Immature natural killer cell (primary cell): ENCODE measurements around the gene DBN1. TPM values are rescaled to one million over a fixed set of nuclear protein-coding genes. Genes with fewer than 3 reads are reported as not detected.

Experiments used
- DNase-seq, 3 donors: peaks; one replicate each; pipeline ENCODE4 v3.0.0; 2022; ENCODE audit warnings: mixed read lengths in 1 of 3
- H3K27ac Mint-ChIP-seq, 6 donors: one replicate each; pipeline ENCODE4 v1.8.0; 2020; ENCODE audit warnings: mixed read lengths in 6 of 6, mild to moderate bottlenecking in 5 of 6, inconsistent platforms in 4 of 6, moderate library complexity in 3 of 6
- H3K27me3 Mint-ChIP-seq, 3 donors: one replicate each; pipeline ENCODE4 v1.8.0; 2020 to 2021; ENCODE audit warnings: low read depth in 3 of 3, mild to moderate bottlenecking in 3 of 3, mixed read lengths in 3 of 3, moderate library complexity in 3 of 3, inconsistent platforms in 1 of 3
- H3K36me3 Mint-ChIP-seq, 3 donors: one replicate each; pipeline ENCODE4 v1.8.0; 2020; ENCODE audit warnings: mixed read lengths in 3 of 3, inconsistent platforms in 2 of 3, mild to moderate bottlenecking in 2 of 3
- H3K4me1 Mint-ChIP-seq, 2 donors: one replicate each; pipeline ENCODE4 v1.8.0; 2020; ENCODE audit warnings: inconsistent platforms in 2 of 2, mild to moderate bottlenecking in 2 of 2, mixed read lengths in 2 of 2, moderate library complexity in 1 of 2
- H3K4me3 Mint-ChIP-seq, 5 donors: one replicate each; pipeline ENCODE4 v1.8.0; 2020; ENCODE audit warnings: mild to moderate bottlenecking in 5 of 5, mixed read lengths in 5 of 5, inconsistent platforms in 3 of 5, moderate library complexity in 3 of 5
- H3K9me3 Mint-ChIP-seq, 6 donors: one replicate each; pipeline ENCODE4 v1.8.0; 2020; ENCODE audit warnings: mild to moderate bottlenecking in 6 of 6, mixed read lengths in 6 of 6, inconsistent platforms in 4 of 6, moderate library complexity in 3 of 6
- polyA plus RNA-seq, 3 donors: library from polyadenylated mRNA; unstranded; fragments of 300-500 nt; fragmentation: Illumina TruSeq; gene quantifications; one replicate each; pipeline ENCODE4 v1.2.3, GENCODE V29; 2021

Gene DBN1
- polyA plus RNA-seq, 3 donors from 2014 or later = 0.93 to 4.2 (median 2.8) TPM

DNA sequence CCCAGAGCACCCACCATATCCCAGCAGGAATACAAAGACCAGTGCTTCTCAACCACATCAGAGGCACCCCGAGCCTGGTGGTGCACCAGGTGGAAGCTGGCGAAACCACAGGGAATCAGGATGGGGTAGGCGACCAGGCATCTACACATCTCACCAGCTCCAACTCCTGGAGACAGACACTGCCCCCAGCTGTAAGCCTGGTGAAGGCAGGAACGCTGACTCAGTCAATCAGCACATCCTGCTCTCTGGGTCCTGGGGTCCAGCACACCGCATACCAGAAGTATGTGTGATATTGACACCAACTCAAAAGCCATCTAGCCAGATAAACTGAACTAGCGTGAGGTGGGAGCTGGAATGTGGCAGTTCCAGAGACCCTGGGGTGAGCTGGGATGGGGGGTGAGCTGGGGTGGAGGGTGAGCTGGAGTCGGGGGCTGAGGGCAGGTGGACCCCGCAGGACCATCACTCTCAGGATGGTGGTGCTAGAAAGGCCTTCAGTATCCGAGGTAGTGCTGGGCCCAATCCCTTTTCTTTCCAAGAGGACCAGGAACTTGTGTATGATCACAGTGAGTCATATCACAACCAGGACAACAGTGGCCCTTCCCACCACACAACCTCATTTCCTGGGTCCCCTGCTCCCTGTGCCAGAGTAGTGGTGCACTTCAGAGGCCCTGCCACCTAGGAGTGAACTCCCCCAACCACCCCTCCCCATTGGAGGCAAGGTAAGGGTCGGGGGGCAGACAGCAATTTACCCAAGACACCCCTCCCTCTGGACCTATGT, 2.5 kb downstream of the DBN1 start:
- H3K4me1 Mint-ChIP-seq = peaks cover 18 to 36% of the 10 kb centered on the region in 2 donors

DNA sequence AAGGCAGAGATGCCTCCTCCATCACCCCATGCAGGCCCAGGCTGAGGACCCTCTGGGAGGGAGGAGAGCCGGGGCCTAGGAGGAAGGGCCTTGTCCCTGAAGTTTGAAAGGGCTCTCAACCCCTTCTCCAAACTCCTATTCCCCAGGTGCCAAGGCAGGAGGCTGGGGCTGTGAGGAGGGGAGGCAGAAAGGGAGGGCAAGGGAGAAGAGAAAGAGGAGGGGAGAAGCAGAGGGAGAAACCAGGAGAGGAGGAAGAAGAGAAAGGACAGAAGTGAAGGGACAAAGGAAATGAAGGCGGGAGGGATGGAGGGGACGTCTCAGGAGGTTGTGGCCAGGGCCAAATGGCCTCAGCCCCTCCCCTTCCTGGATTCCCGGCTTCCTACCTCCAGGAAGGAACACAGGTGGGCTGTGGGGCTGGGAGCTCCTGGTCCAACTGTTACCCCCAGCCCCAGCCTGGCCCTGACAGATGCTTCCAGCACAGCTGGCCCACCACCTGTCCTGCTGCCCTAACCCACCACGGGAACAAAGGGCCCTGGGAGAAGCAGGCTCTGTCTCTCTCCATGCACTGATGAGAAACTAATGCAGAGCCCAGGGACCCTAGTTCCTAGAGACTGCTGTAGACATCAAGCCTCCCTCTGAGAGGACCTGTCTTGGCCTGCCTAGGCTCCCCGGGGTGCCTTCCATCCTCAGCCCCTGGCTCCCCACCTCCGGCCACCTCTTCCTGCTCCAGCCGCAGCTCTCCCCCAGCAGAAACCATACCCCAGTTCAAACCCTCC, 3.5 kb downstream of the DBN1 start:
- H3K9me3 Mint-ChIP-seq = no peaks in the 10 kb centered on the region
- peak overlapping the region in 2 of 5 donors; percentile 12 to 35 for H3K4me3 Mint-ChIP-seq
- H3K4me1 Mint-ChIP-seq = peaks cover 18 to 36% of the 10 kb centered on the region in 2 donors
- H3K27me3 Mint-ChIP-seq = peaks cover 2 to 5% (median 5%) of the 10 kb centered on the region in 3 donors
- H3K27ac Mint-ChIP-seq = no peak overlapping the region
- no peaks in the 10 kb centered on the region for H3K36me3 Mint-ChIP-seq
- no peak for DNase-seq

More for the DNA sequence above, 2.5 kb downstream of the DBN1 start:
- no peaks in the 10 kb centered on the region for H3K9me3 Mint-ChIP-seq
- no peak for DNase-seq
- peak overlapping the region in 3 of 5 donors; percentile 49 to 53 (median 50) for H3K4me3 Mint-ChIP-seq
- H3K27me3 Mint-ChIP-seq = peaks cover 2 to 6% (median 5%) of the 10 kb centered on the region in 3 donors
- no peaks in the 10 kb centered on the region for H3K36me3 Mint-ChIP-seq
- peak overlapping the region in 4 of 6 donors; percentile 28 to 84 (median 46) for H3K27ac Mint-ChIP-seq

DNA sequence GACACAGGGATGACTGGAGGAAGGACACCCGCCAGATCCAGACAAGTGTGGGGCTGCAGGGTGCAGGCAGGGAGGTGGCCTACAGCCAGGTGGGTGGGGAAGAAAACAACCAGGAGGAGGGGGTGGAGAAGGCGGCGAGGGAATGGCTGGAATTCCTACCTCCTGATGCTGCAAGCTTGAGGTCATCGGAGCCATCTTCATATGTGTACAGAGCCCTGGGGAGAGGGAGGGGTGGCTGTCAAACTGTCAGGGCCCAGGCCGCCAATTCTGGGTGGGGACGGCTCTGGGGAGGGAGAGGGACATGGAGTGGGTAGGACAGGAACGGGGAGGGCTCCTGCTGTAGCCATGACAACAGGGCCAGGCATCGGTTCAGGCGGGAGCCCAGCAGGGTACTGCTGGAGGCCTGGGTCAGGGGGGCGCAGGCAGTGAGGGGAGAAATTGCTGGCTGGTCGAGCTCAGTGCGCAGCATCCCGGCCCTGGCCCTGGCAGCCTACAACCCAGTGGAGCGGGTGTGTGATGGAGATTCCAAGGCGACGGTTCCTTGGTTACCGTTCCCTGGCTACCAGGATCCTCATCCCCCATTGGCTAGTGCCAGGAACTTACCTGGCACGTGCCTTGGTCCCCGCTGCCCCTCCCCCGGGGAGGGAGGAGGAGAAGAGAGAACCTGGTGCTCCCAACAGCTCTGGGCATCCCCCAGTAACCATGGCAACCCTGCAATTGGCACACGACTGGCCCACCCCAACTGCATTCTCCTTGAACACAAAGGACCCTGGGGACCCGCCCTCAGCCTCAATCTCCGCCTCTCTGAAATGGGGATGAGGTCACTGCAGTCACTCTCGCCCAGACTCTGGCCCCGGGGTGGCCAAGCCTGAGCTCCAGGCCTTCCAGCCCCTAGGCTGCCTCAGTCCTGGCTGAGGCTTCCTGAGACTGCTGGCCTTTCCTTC, 4.5 kb downstream of the DBN1 start:
- Mint-ChIP-seq H3K4me1 (peaks cover 13 to 29% of the 10 kb centered on the region in 2 donors), H3K27me3 (peaks cover 2 to 4% (median 2%) of the 10 kb centered on the region in 3 donors), H3K4me3 (no peak overlapping the region), H3K27ac (peak overlapping the region in 4 of 6 donors; percentile 43 to 74 (median 64)), H3K36me3 (no peaks in the 10 kb centered on the region), H3K9me3 (no peaks in the 10 kb centered on the region)
- DNase-seq = no peak

DNA sequence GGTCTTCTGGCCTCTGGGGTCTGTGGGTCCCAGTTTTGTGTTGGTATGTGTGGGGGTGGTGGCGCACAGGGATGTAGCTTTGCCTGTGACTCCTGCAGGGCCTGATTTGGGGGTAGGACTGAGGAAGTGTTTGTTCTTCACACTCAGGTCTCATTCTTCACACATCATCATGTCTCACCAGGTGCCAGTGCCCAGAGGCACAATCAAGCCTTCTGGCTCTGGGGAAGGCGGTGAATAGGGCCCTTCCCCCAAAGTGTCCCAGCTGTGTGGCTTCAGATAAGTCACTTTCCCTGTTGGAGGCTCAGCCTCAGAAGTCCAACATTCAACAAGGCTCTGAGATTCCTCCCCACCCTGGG, 5.1 kb downstream of the DBN1 start:
- peak overlapping the region in 3 of 6 donors; percentile 43 to 74 (median 73) for H3K27ac Mint-ChIP-seq
- H3K36me3 Mint-ChIP-seq = no peaks in the 10 kb centered on the region
- peaks cover 11 to 29% of the 10 kb centered on the region in 2 donors for H3K4me1 Mint-ChIP-seq
- H3K27me3 Mint-ChIP-seq = peaks cover 2 to 4% (median 2%) of the 10 kb centered on the region in 3 donors
- H3K4me3 Mint-ChIP-seq = peak overlapping the region in 1 of 5 donors; percentile 18
- no peak for DNase-seq
- H3K9me3 Mint-ChIP-seq = no peaks in the 10 kb centered on the region

DNA sequence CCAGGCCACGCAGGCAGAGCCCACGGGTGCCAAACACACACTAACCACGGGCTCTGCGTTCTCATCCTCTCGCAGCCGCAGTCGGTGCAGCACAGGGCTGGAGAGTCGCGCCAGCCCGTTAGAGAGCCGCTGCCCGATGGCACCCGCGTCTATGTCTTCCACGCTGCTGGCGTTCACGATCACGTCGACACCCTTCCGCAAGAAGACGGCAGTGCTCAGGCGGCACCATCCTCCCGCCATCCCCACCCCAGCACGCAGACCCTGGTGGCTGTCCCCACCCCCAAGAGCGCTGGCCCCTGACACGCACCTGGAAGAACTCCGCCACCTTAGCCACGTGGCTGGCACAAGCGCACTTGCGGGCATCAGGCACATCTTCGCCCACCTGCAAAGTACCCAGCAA, 6.0 kb downstream of the DBN1 start:
- Mint-ChIP-seq H3K9me3 (no peaks in the 10 kb centered on the region), H3K36me3 (no peaks in the 10 kb centered on the region), H3K27me3 (peaks cover 2 to 4% (median 2%) of the 10 kb centered on the region in 3 donors), H3K4me1 (peaks cover 11 to 27% of the 10 kb centered on the region in 2 donors), H3K4me3 (no peak overlapping the region), H3K27ac (no peak overlapping the region)
- no peak for DNase-seq

DNA sequence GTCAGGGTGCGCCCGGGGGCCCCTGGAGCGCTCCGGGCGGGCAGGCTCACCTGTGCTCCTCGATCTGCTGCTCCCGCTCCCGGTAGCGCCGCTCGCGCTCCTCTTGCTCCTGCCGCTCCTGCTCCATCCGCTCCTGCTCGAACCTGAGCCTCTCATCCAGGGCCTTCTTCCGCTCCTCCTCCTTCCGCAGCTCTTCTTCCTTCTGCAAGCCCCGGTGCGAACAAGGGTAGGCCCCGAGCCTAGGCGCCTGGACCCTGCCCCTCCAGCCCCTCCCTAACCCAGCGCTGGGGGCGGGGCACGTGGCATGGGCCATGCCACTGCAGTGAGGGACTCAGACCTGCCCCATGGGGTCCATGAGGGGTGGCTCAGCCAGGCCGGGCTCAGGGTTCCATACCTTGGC, 6.6 kb downstream of the DBN1 start:
- H3K4me1 Mint-ChIP-seq = peaks cover 11 to 24% of the 10 kb centered on the region in 2 donors
- H3K27me3 Mint-ChIP-seq = peaks cover 2 to 4% (median 2%) of the 10 kb centered on the region in 3 donors
- no peak for DNase-seq
- no peak overlapping the region for H3K4me3 Mint-ChIP-seq
- no peak overlapping the region for H3K27ac Mint-ChIP-seq
- H3K9me3 Mint-ChIP-seq = no peaks in the 10 kb centered on the region
- H3K36me3 Mint-ChIP-seq = no peaks in the 10 kb centered on the region

DNA sequence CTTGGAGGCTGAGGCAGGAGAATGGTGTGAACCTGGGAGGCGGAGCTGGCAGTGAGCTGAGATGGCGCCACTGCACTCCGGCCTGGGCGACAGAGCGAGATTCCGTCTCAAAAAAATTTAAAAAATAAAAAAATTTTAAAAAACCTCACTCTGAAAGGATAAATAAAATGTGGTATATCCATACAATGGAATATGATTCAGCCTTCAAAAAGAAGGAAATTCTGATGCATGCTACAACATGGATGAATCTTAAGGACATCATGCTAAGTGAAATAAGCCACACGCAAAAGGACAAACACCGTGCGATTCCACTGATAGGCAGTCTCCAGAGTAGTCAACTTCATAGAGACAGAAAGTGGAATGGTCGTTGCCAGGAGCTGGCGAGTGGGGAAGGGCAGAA, 8.4 kb downstream of the DBN1 start:
- Mint-ChIP-seq H3K27ac (no peak overlapping the region), H3K9me3 (no peaks in the 10 kb centered on the region), H3K4me3 (no peak overlapping the region), H3K4me1 (peaks cover 5 to 11% of the 10 kb centered on the region in 2 donors), H3K27me3 (peaks cover 0 to 2% (median 0%) of the 10 kb centered on the region in 3 donors), H3K36me3 (no peaks in the 10 kb centered on the region)
- DNase-seq = no peak

DNA sequence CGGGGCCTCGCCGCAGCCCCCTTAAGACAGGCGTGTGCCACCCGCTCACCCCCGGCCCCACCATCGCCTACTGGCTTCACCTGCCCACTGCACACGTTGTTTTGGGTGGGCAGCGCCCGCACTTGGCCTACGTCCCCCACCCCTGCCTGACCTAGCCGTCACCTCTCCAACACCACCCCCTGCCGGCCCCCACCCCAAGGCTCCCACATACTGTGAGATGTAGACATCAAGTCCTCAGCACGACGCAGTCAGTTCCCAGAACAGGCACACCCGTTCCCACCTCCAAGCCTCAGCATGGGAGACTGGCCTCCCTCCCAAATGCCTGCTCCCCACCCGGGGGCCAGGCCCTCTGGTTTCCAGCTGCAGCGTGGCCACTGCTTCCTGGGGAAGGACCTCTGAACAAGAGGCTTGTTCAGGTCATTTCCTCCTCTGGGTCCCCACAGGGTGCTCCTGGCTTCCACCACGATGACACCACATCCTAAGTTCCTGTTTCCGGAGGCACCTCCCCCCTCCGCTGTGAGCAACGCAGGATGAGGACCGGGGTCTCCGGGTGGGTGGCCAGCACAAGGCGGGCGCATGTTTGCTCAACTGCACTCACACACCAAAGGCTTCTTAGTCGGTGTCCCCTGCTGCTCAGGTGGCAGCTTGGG, 11.3 kb downstream of the DBN1 start:
- Mint-ChIP-seq H3K4me3 (no peak overlapping the region), H3K36me3 (no peaks in the 10 kb centered on the region), H3K4me1 (peaks cover 0 to 3% of the 10 kb centered on the region in 2 donors), H3K27ac (no peak overlapping the region), H3K9me3 (no peaks in the 10 kb centered on the region), H3K27me3 (peaks cover 0 to 2% (median 0%) of the 10 kb centered on the region in 3 donors)
- DNase-seq = no peak

DNA sequence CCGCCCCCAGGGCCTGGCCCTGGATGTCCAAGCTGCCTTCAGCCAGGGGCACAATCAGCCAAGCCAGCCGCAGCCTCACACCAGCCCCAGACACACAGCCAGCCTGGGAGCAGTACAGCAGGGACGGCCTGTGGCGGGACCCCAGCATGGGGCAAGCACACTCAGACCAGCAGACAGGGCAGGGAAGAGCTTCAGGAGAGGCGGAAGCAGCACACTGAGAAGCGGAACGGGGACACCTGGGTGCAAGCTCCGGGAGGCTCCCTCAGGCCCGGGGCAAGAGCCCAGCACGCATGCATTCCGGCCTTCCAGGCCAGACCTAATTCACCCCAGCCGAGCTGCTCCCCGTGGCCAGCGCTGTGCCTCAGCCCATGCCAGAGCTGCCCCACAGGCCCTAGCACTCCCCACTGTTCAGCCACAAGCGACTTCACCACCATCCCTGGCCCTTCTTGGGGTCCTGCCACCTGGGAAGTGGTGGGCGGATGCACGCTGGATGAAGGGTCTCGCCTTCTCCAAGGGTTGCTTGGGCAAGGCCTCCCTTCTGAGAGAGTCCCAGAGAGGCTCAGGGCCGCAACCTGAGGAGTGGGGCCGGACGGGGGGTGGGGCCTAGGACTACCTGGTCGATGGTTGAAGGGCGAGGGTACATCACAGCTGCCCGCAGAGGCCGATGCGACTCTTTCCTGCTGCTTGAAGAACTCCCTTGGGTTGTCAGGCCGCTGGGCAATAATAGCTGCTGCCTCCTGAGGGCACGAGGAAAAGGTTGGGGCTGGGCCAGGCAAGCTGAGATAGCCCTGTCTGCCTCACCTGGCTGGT, 13.4 kb downstream of the DBN1 start:
- H3K9me3 Mint-ChIP-seq = no peaks in the 10 kb centered on the region
- DNase-seq = no peak
- H3K4me3 Mint-ChIP-seq = no peak overlapping the region
- peaks cover 0 to 4% (median under 1%) of the 10 kb centered on the region in 3 donors for H3K27me3 Mint-ChIP-seq
- no peaks in the 10 kb centered on the region for H3K36me3 Mint-ChIP-seq
- H3K4me1 Mint-ChIP-seq = peaks cover 7 to 9% of the 10 kb centered on the region in 2 donors
- peak overlapping the region in 2 of 6 donors; percentile 26 to 58 for H3K27ac Mint-ChIP-seq

DNA sequence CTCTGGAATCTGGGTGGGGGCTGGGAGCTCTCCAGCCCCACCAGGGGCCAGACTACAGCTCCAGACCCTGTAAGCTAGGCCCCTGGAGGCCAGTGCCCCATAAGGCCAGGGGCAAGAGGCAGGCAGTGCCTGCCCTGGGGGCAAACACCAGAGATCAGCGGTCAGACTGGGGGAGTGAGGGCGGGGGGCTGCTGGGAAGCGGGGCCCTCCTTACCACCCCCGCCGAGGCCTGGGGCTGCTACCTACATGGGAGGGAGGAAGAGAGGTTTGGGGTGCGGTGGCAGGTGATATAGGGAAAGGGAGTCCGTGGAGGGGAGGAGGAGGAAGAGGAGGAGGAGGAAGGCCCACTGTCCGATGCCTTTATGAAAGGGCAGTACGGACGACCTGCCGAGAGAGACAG, 14.1 kb downstream of the DBN1 start:
- Mint-ChIP-seq H3K27me3 (peaks cover 0 to 8% (median 2%) of the 10 kb centered on the region in 3 donors), H3K36me3 (no peaks in the 10 kb centered on the region), H3K4me1 (peaks cover 7 to 9% of the 10 kb centered on the region in 2 donors), H3K27ac (no peak overlapping the region), H3K9me3 (no peaks in the 10 kb centered on the region), H3K4me3 (no peak overlapping the region)
- DNase-seq = no peak

DNA sequence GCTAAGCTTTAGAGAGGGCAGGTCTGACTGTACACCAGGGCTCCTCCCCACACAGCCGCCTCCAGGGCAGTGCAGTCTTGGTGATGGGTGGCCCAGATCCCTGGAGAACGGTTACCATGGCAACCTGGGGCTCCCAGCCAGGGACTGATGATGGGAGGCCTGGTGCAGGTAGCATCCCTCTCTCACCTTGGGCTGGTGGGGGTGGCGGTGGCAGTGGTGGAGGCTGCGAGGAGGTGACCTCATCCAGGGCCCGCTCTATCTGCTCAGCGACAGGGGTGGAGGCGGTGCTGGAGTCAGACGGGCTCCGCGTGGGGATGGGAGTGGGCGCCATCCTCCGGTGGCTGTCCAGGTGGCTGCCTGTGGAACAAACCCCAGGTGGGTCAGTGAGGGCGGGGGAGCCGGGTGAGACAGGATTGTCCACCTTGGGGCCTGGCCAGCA, 14.5 kb downstream of the DBN1 start:
- DNase-seq = no peak
- Mint-ChIP-seq H3K27ac (no peak overlapping the region), H3K9me3 (no peaks in the 10 kb centered on the region), H3K27me3 (peaks cover under 1 to 12% (median 6%) of the 10 kb centered on the region in 3 donors), H3K4me1 (peaks cover 8 to 11% of the 10 kb centered on the region in 2 donors), H3K4me3 (no peak overlapping the region), H3K36me3 (no peaks in the 10 kb centered on the region)
